Natural killer cell (primary cell): ENCODE measurements around the gene TYW3. TPM values are rescaled to one million over a fixed set of nuclear protein-coding genes. Genes with fewer than 3 reads are reported as not detected.

Source experiments
- ATAC-seq, 3 donors: fragments of 150-1000 bp in 2 of 3; fragments of 200-7000 bp in 1 of 3; cut with Tn5 transposase; 1 replicate in 1 of 3; 2 replicates in 2 of 3; pipeline ENCODE4 v1.10.0; 2021; ENCODE audit warnings: mild to moderate bottlenecking in 2 of 3, moderate library complexity in 2 of 3
- DNase-seq, 2 donors: peaks; one replicate each; pipeline versions ENCODE4 v3.0.0 to v3.0.0-alpha.2; 2013 to 2021; ENCODE audit warnings: mixed read lengths in 1 of 2
- H3K27ac ChIP-seq: one replicate; pipeline ENCODE4 v1.5.1; 2013; ENCODE audit warnings: mild to moderate bottlenecking, low read length
- H3K27me3 ChIP-seq: one replicate; pipeline ENCODE4 v1.6.1; 2013; ENCODE audit warnings: low read length; ENCODE audit not compliant: control insufficient read depth, insufficient read depth
- H3K36me3 ChIP-seq: one replicate; pipeline ENCODE4 v1.6.1; 2013; ENCODE audit warnings: low read length; ENCODE audit not compliant: control insufficient read depth, insufficient read depth
- H3K4me1 ChIP-seq: one replicate; pipeline ENCODE4 v1.6.1; 2013; ENCODE audit warnings: low read length; ENCODE audit not compliant: control insufficient read depth, insufficient read depth
- H3K4me3 ChIP-seq: one replicate; pipeline ENCODE4 v1.5.1; 2013; ENCODE audit warnings: low read length
- H3K9me3 ChIP-seq: one replicate; pipeline ENCODE4 v1.6.1; 2013; ENCODE audit warnings: low read length; ENCODE audit not compliant: control insufficient read depth, insufficient read depth
- H3K27ac Mint-ChIP-seq, 2 donors: one replicate each; pipeline ENCODE4 v1.8.0; 2022; ENCODE audit warnings: mild to moderate bottlenecking in 2 of 2, mixed read lengths in 2 of 2, moderate library complexity in 1 of 2
- H3K27me3 Mint-ChIP-seq, 2 donors: one replicate each; pipeline ENCODE4 v1.8.0; 2022; ENCODE audit warnings: low read depth in 2 of 2, mixed read lengths in 2 of 2
- H3K36me3 Mint-ChIP-seq: one replicate; pipeline ENCODE4 v1.8.0; 2022; ENCODE audit warnings: mixed read lengths
- H3K4me1 Mint-ChIP-seq, 2 donors: one replicate each; pipeline ENCODE4 v1.8.0; 2022; ENCODE audit warnings: mixed read lengths in 2 of 2
- H3K4me3 Mint-ChIP-seq: one replicate; pipeline ENCODE4 v1.8.0; 2022; ENCODE audit warnings: mild to moderate bottlenecking, moderate library complexity, mixed read lengths
- H3K9me3 Mint-ChIP-seq, 2 donors: one replicate each; pipeline ENCODE4 v1.8.0; 2022; ENCODE audit warnings: mixed read lengths in 2 of 2
- CTCF ChIP-seq: fragments of 200-600 bp; IDR thresholded peaks from one replicate; pipeline ENCODE4 v1.8.0; 2022; ENCODE audit warnings: antibody characterized with exemption
- WGBS: methylation state at CpG from one replicate; pipeline ENCODE4 v1.1.7; 2013; ENCODE audit warnings: missing lambda C conversion rate; ENCODE audit not compliant: insufficient coverage; 5-methylcytosine and 5-hydroxymethylcytosine counted together
- intact Hi-C: fragments of 100-400 bp; cut with micrococcal nuclease; formaldehyde crosslinking; loops from one replicate; pipeline ENCODE4 v1.14.2; 2022
- total RNA-seq, 4 donors: library from RNA; stranded (reverse); fragments of 120-200 nt in 1 of 4; gene quantifications; one replicate each; pipeline versions ENCODE4 v1.2.3 to v1.2.4, GENCODE V29; 2013 to 2022

Gene TYW3
- total RNA-seq, 3 donors from 2014 or later (not counting 1 experiment from before 2014, with no cell fraction given): 8.1 to 14.0 (median 8.3) TPM

- H3K4me1 ChIP-seq: no peaks in the 10 kb centered on the region
- no peaks in the 10 kb centered on the region for H3K27me3 ChIP-seq
- WGBS: 75% methylated on average over 1 of the region's 1 CpG
- TF ChIP-seq CTCF: no peak
- no peak overlapping the region for H3K4me3 Mint-ChIP-seq
- no peak overlapping the region for H3K27ac Mint-ChIP-seq
- peaks cover 20% of the 10 kb centered on the region for H3K36me3 ChIP-seq
- no peak overlapping the region for H3K27ac ChIP-seq
- H3K9me3 Mint-ChIP-seq: no peaks in the 10 kb centered on the region
- H3K4me3 ChIP-seq: no peak overlapping the region
- intact Hi-C loops: no loop called here
- DNase-seq (no peak), ATAC-seq (no peak)
- no peaks in the 10 kb centered on the region for H3K27me3 Mint-ChIP-seq
- peaks cover 0 to 8% of the 10 kb centered on the region in 2 donors for H3K4me1 Mint-ChIP-seq
- H3K36me3 Mint-ChIP-seq: peaks cover 16% of the 10 kb centered on the region
- H3K9me3 ChIP-seq: no peaks in the 10 kb centered on the region
These were observed 20.1 kb upstream of the TYW3 start for GRCh38 chr1:74712881-74713280.

- no peaks in the 10 kb centered on the region for H3K9me3 Mint-ChIP-seq
- no peak overlapping the region for H3K27ac Mint-ChIP-seq
- no peak for DNase-seq
- no peaks in the 10 kb centered on the region for H3K4me1 ChIP-seq
- peaks cover 20% of the 10 kb centered on the region for H3K36me3 ChIP-seq
- H3K36me3 Mint-ChIP-seq: peaks cover 16% of the 10 kb centered on the region
- no peak overlapping the region for H3K4me3 ChIP-seq
- no peak for TF ChIP-seq CTCF
- no peaks in the 10 kb centered on the region for H3K9me3 ChIP-seq
- no peaks in the 10 kb centered on the region for H3K27me3 Mint-ChIP-seq
- no peak for ATAC-seq
- no peak overlapping the region for H3K27ac ChIP-seq
- intact Hi-C loops: no loop called here
- no peaks in the 10 kb centered on the region for H3K27me3 ChIP-seq
- H3K4me3 Mint-ChIP-seq: no peak overlapping the region
- WGBS: 100% methylated on average over 2 of the region's 3 CpGs
- peaks cover 0 to 8% of the 10 kb centered on the region in 2 donors for H3K4me1 Mint-ChIP-seq
These were observed 19.1 kb upstream of the TYW3 start for GRCh38 chr1:74713849-74714248.

GRCh38 chr1:74714429-74715235, 18.3 kb upstream of the TYW3 start:
- no peak overlapping the region for H3K4me3 Mint-ChIP-seq
- no peaks in the 10 kb centered on the region for H3K9me3 Mint-ChIP-seq
- Histone ChIP-seq H3K4me1 (no peaks in the 10 kb centered on the region), H3K4me3 (no peak overlapping the region), H3K9me3 (no peaks in the 10 kb centered on the region), H3K36me3 (peaks cover 21% of the 10 kb centered on the region), H3K27me3 (no peaks in the 10 kb centered on the region), H3K27ac (no peak overlapping the region)
- H3K27me3 Mint-ChIP-seq: no peaks in the 10 kb centered on the region
- DNase-seq: no peak
- H3K36me3 Mint-ChIP-seq: peaks cover 16% of the 10 kb centered on the region
- intact Hi-C loops: no loop called here
- no peak for TF ChIP-seq CTCF
- 85% methylated on average over 1 of the region's 1 CpG for WGBS
- no peak overlapping the region for H3K27ac Mint-ChIP-seq
- H3K4me1 Mint-ChIP-seq: peaks cover 0 to 8% of the 10 kb centered on the region in 2 donors
- ATAC-seq: no peak

- H3K27ac Mint-ChIP-seq: no peak overlapping the region
These were observed 17.8 kb upstream of the TYW3 start for GRCh38 chr1:74715236-74715502.

More at GRCh38 chr1:74715236-74715502, 17.8 kb upstream of the TYW3 start:
- Mint-ChIP-seq H3K9me3 (no peaks in the 10 kb centered on the region), H3K36me3 (peaks cover 14% of the 10 kb centered on the region), H3K4me3 (no peak overlapping the region), H3K27me3 (no peaks in the 10 kb centered on the region), H3K4me1 (peaks cover 0 to 8% of the 10 kb centered on the region in 2 donors)
- Histone ChIP-seq H3K27me3 (no peaks in the 10 kb centered on the region), H3K4me1 (no peaks in the 10 kb centered on the region), H3K27ac (no peak overlapping the region), H3K9me3 (no peaks in the 10 kb centered on the region), H3K4me3 (no peak overlapping the region), H3K36me3 (peaks cover 23% of the 10 kb centered on the region)
- ATAC-seq: no peak
- intact Hi-C loops: no loop called here
- no peak for TF ChIP-seq CTCF
- DNase-seq: no peak
- 93% methylated on average over 1 of the region's 1 CpG for WGBS
